ENCODE measurements around the gene PCBD1.

DNA sequence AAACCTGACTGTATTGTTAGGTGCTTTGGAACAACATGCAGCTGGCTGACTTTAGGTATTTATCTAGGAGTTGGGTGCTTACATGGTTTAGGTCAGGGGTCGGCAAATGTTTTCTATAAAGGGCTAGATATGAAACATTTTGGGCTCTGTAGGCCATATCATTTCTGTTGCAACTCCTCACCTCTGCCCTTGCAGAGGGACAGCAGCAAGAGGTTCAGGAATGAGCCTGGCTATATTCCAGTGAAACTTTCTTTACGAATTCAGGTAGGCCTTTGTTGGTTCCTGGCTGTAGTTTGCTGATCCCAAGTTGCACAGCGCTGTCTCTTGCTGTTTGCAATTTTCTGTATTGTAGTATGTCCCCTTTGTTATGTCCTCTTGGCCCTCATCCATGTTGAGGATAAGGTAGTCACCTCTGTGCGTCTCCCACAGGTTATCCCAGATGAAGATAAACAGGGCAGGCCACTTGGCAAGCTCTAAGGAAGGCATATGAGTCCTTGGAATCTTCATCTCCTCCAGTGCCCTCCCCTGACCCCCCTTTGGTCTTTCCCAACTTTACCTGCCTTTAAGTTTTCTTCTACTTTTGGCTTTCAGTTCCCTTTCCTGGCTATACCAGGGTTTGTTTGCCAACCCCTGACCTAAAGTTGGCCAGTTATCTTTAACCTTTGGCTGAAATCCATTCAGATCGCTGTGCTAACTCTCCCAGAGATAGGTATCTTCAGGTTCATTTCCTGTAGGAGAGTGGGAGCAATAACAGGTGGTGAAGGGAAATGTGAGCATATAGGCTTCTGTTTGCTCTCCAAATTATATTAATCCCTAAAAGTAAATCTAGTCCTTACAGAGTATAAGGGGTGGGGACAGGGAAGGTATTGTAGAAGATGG, 36.5 kb downstream of the PCBD1 start:
- TF ChIP-seq POLR2A (IDR thresholded peaks at IDR 0.05): no peak
- TF ChIP-seq, protein P1, sequence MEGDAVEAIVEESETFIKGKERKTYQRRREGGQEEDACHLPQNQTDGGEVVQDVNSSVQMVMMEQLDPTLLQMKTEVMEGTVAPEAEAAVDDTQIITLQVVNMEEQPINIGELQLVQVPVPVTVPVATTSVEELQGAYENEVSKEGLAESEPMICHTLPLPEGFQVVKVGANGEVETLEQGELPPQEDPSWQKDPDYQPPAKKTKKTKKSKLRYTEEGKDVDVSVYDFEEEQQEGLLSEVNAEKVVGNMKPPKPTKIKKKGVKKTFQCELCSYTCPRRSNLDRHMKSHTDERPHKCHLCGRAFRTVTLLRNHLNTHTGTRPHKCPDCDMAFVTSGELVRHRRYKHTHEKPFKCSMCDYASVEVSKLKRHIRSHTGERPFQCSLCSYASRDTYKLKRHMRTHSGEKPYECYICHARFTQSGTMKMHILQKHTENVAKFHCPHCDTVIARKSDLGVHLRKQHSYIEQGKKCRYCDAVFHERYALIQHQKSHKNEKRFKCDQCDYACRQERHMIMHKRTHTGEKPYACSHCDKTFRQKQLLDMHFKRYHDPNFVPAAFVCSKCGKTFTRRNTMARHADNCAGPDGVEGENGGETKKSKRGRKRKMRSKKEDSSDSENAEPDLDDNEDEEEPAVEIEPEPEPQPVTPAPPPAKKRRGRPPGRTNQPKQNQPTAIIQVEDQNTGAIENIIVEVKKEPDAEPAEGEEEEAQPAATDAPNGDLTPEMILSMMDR (IDR thresholded peaks at IDR 0.05): no peak

Measured in lower leg skin (tissue), 3 donors.